H1 (cell line): Measurements from ENCODE around the gene SLC35B1. TPM values are rescaled to one million over a fixed set of nuclear protein-coding genes. Genes with fewer than 3 reads are reported as not detected.
A peak's percentile ranks its signal among the peaks of the same experiment; 100 is the strongest.

Experiments
- ATF2 ChIP-seq: IDR thresholded peaks from 2 replicates; pipeline ENCODE4 v1.6.1; 2012; ENCODE audit warnings: low read length, inconsistent platforms
- EGR1 ChIP-seq: IDR thresholded peaks from 2 replicates; pipeline ENCODE4 v1.6.1; 2011; ENCODE audit warnings: low read depth, low read length, borderline replicate concordance
- JUN ChIP-seq: IDR thresholded peaks from 2 replicates; pipeline ENCODE4 v1.6.1; 2011; ENCODE audit warnings: low read depth, mild to moderate bottlenecking, improper control_type of control experiment, low read length
- JUND ChIP-seq: IDR thresholded peaks from 2 replicates; pipeline ENCODE4 v1.6.1; 2011; ENCODE audit warnings: mild to moderate bottlenecking, improper control_type of control experiment, low read length
- KDM4A ChIP-seq: IDR thresholded peaks from one replicate; pipeline ENCODE4 v1.7.1; 2012; ENCODE audit warnings: low read depth, mild to moderate bottlenecking, moderate library complexity, low read length, inconsistent platforms; ENCODE audit not compliant: severe bottlenecking
- NANOG ChIP-seq: IDR thresholded peaks from 2 replicates; pipeline ENCODE4 v1.6.1; 2011; ENCODE audit warnings: low read length, low read depth, mild to moderate bottlenecking, inconsistent platforms; ENCODE audit not compliant: insufficient read depth, poor library complexity, severe bottlenecking
- SIN3A ChIP-seq, 2 experiments: IDR thresholded peaks in 1 of 2; conservative IDR thresholded peaks in 1 of 2; 2 replicates each; pipeline ENCODE4 v1.6.1; 2011 to 2012; ENCODE audit warnings: low read length in 2 of 2, improper control_type of control experiment in 1 of 2, low read depth in 1 of 2, mild to moderate bottlenecking in 1 of 2
- TAF1 ChIP-seq: IDR thresholded peaks from 2 replicates; pipeline ENCODE4 v1.6.1; 2011; ENCODE audit warnings: mild to moderate bottlenecking, low read depth, low read length
- TAF7 ChIP-seq: optimal IDR thresholded peaks from 2 replicates; pipeline ENCODE3; 2011; ENCODE audit warnings: low read depth, mild to moderate bottlenecking, inconsistent platforms, low read length, moderate library complexity, borderline replicate concordance
- polyA plus RNA-seq, 7 experiments: library from polyadenylated mRNA; depleted of rRNA in 3 of 7; stranded (reverse) in 5 of 7; unstranded in 2 of 7; fragments of >200 nt in 5 of 7; fragments of 200-250 nt in 2 of 7; gene quantifications; 1 replicate in 5 of 7; 2 replicates in 1 of 7; 4 replicates in 1 of 7; pipeline versions ENCODE4 v1.2.1 to v1.2.3, GENCODE V29; 2011 to 2013; ENCODE audit warnings: missing spikeins in 2 of 7, mixed read lengths in 2 of 7
- total RNA-seq: library from RNA; stranded (reverse); fragmentation: NEBNext Ultra II Directional; extraction: Animal tissue kit (Norgen Biotek cat#: 25700); gene quantifications from 2 replicates; pipeline ENCODE4 v1.2.1, GENCODE V29; 2021

SLC35B1 gene
- total and polyA plus RNA-seq, 2 of the 8 experiments (the other 6 are each of a cell fraction or from before 2014, with no cell fraction given) = 56.5 to 87.7 TPM

DNA sequence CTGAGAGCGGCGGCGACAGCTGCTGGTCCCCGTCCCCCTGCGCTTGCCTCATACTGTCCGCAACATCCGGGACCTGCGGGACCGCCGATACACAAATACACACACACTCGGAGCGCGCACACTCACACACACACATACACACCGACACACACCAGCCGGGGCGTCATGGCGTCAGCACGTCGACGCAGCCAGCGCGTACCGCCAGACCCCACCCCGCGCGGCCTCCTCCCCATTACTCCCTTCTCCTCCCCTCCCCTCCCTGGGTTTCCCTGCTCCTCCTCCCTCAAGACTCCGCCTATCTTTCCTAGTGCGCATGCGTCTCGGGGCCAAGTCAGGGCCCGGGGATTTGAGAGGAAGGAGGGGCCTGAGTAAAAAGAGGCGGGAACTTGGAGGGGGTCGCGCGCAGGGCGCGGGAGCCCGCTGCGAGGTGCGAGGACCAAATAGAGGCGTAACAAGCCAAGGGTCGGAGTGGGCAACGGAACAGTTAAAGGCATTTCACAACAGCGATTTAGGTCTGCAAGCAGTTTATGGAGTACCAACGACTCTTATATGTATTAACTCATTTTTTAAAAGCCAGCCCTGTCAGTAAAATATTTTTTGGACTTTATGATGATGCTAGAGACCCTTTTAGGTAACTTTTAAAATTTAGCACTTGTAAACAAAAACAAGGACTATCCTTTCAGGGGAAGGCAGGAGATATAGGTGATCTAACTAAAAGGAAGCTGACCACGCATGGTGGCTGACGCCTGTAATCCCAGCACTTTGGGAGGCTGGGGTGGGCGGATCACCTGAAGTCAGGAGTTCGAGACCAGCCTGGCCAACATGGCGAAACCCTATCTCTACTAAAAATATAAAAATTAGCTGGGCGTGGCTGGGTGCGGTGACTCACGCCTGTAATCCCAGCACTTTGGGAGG lies 29.6 kb downstream of the SLC35B1 start, which contains the start of gene SPOP (continued):
- peak; percentile 19 for TF ChIP-seq KDM4A
- TF ChIP-seq EGR1 = no peak
- no peak for TF ChIP-seq JUN
- TF ChIP-seq TAF7 = no peak
- peak in 1 of 2 experiments; percentile 47; a peak in 1 of 4 replicates for TF ChIP-seq SIN3A (conservative IDR thresholded peaks at IDR 0.05 in 1 of 2, IDR thresholded peaks at IDR 0.05 in 1 of 2; ENCODE audit: low read depth in 1 of 2, low read length in 2 of 2)
- TF ChIP-seq TAF1 = no peak
- no peak for TF ChIP-seq JUND
- TF ChIP-seq ATF2 = 0 out of 2 replicates have a peak, but pooled peaks have one; percentile 71
- TF ChIP-seq NANOG = no peak
